Measurements from ENCODE around the gene TJP3.
"Not testable (repeated sequence)": the region's sequence is repeated elsewhere in the genome, so short reads cannot be mapped to it uniquely, and the experiment has no call there.

TJP3 gene

DNA sequence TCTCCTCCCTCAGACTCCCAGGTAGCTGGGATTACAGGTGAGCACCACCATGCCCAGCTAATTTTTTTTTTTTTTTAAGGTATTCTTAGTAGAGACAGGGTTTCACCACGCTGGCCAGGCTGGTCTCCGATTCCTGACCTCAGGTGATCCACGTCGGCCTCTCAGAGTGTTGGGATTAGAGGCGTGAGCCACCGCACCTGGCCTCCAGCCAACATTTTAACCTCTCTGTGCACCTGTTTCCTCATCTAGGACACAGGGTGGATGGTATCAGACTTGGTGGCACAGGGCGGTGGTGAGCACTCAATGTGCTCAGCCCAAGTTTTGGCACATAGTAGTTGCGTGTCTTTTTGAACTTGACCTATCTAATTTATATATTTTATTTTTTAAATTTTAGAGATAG is 40.8 kb downstream of the TJP3 start:
- DNase-seq, result no peak

DNA sequence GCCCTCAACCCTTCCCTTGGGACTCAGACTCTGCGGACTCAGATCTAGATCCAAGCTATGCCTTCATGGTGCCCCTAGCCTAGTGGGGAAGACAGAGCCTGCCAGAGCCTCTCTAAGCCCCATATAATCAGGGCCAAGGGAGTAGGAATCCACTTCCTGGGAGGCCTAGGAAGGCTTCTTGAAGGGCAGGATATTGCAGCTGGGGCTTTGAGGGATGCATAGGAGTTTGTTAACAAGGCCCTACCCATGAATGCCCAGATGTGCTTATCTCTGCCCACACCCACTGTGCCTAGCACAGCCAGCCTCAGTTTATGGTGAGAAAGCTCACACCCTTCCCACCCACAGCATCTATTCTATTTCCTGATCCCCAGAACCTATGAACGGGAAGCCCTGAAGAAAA is 42.0 kb downstream of the TJP3 start:
- no peak for DNase-seq

DNA sequence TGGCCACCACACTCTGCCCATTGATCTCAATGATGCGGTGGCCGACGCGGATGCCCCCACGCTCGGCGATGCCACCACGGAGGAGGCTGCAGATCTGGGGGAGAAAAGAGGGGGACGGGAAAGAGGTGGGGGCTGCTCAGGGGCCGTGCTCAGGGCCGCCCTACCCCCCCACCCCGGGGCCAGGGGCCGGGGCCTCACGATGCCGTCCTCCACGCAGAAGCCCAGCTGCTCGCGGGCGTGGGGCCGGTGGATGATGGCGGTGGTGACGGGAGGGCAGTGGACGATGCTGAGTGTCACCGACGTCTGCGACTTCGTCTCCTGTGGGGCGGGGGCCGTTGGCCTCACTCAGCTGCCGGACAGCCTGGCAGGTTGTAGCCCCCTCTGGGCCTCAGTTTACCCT is 43.1 kb downstream of the TJP3 start:
- DNase-seq, result no peak

DNA sequence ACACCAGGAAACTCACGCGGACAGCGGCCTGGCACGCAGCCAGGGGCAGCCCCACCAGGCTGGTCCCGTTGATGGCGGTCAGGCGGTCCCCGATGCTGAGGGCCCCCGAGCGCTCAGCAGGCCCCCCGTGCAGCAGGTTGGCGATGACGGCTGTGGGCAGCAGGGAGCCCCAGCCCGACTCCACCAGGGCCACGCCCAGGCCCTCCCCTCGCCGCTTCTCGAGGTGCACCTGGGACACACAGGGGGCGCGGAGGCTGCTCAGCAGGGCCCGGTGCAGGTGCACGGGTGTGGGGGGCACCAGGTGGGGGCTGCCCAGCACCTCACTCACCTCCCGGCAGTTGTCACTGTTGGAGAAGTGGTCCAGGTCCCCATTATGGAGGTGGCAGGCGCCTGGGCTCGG is 44.3 kb downstream of the TJP3 start:
- DNase-seq, result no peak

DNA sequence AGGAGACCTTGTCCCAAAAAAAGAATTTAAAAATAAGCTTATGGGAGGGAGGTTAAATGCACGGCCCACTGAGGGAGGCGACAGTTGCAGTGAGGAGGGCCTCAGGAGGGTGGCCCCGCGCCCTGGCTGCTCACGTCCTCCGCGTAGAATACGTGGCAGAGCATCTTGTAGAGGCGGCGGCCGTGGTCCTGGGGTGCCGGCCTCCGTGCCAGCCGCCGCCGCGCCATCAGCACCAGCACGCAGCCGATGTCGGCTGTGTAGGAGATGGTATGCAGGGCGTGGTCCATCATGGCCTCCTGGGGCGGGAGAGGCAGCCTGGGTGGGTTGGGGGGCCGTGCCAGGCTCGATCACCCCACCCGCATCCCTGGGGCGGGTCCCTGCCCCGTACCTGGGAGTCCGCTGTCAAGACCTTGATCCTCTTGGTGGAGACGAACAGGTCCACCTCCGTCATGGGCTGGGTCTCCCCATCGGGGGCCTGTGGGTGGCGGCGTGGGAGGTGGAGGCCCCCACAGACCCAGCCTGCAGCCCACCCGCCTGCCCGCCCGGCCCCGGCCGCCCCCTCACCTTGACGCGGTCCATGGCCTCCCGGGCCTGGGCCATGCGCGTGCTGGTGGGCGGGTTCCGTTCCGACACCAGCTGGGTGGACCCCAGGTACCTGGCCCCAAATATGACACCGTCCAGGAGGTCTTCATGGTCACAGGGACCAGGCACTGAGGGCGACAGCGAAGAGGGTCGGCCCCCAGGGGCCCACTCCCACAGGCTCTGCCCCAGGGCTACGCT is 45.6 kb downstream of the TJP3 start:
- DNase-seq, result no peak

DNA sequence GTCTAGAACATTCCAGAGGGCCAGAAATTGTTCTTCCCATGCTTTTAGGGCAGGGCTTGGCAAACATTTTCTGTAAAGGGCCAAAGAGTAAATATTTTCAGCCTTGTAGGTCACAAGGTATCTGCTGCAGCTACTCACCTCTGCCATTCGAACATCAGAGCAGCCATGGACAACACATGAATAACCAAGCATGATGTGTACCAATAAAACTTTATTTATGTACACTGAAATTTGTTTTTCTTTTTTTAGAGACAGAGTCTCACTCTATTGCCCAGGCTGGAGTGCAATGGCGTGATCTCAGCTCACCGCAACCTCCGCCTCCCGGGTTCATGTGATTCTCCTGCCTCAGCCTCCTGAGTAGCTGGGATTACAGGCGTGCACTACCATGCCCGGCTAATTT is 49.5 kb downstream of the TJP3 start:
- not testable (repeated sequence) for DNase-seq

DNA sequence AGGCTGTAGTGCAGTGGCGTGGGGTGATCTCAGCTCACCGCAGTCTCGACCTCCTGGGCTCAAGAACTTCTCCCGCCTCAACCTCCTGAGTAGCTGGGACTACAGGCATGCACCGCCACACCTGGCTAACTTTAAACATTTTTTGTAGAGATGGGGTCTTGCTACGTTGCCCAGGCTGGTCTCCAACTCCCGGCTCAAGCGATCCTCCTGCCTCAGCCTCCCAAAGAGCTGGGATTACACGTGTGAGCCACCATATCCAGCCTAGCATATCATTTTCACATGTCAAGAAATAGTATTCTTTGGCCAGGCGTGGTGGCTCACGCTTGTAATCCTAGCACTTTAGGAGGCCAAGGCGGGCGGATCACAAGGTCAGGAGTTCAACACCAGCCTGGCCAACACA is 50.1 kb downstream of the TJP3 start:
- DNase-seq, result not testable (repeated sequence)

DNA sequence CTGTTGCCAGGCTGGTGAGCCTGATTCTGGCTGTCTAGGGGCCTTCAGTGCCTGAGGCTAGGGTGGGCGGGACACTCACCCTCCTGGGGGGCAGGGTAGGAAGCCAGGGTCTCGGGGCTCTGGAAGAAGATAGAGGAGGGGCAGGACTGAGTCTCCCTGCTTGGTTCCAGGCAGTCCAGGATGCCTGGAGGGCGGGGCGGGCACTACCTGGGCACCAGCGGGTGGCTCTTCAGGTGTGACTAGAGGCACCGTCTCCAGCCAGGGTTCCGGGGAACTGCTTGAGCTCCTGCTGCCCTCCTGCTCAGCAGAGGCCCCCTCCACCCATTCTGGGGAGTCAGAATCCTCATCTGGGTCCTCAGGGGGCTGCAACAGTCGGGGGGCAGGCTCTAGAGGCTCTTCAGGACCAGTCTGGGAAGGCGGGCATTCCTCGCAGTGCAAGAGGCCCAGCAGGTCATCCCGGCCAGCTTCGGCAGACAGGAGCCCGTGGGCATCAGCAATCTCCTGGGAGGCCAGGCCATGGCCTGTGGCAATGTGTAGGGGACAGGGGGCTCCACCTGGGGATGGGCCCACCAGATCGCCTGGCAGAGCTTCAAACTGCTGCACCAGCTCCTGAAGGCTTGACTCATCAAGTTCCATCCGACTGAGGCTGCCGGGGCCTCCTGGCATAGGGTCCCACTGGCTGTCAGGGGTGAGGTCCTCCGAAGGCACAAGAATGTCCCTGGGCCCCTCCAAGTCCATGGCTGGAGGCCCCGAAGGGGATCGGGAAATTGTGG is 51.5 kb downstream of the TJP3 start:
- no peak for DNase-seq

DNA sequence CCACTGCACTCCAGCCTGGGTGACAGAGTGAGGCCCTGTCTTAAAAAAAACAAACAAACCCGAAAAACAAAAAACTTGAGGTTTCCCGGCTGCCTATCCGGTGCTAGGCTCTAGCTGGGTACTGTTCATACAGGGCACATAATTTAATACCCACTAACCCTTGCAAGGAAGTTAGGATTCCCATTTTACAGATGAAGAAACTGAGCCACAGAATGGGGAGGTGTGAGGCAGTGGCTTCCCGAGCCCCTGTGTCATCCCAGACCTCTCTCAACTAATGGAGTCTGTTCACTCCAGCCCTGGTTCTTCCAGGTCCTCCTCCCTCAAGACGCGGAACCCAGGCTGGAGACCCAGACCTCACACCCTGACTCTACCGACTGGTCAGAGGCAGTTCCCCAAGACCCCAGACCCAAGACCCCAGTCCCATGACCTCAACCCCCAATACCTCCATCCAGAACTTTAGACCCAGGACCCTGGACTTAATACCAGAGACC is 52.7 kb downstream of the TJP3 start:
- DNase-seq, result no peak

DNA sequence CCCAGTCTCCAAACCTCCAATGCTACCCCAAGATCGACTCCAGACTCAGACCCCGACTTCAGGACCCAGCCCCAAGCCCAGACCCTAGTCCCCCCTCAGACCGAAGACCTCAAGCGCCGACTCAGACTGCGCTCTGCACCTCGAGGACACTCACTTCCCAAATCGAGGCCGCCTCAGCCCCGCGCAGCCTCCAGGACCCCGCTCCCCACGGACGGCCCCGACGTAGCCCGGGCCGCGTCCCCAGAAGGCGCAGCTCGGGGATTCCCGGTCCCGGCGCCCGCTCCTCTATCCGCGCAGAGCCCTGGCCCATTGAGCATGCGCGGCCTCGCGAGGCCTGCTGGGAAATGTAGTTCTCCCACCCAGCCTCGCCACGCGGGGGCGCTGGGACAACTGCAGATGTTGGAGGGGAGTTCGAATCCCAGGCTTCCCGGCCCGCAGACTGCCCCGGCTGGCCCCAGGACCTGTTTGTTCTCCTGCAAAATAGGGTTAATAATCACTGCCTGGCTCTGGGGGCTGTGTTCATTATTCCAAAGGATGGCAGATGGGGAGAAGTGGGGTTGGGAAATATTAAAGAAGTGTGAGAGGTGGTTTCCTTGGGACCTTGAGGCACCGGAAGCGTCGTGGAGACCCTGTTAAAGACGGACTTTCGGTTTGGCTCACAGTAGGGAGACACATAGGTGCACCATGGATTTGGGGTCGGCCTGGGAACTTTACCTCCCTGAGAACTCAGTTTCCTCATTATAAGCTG is 53.4 kb downstream of the TJP3 start, which contains the start of gene APBA3:
APBA3 (minus strand) TSS at position 311 of the 748 bp plus-strand sequence. CDS start 1,428 bp downstream, outside the sequence.
- DNase-seq, result peak; percentile 93 to 94

DNA sequence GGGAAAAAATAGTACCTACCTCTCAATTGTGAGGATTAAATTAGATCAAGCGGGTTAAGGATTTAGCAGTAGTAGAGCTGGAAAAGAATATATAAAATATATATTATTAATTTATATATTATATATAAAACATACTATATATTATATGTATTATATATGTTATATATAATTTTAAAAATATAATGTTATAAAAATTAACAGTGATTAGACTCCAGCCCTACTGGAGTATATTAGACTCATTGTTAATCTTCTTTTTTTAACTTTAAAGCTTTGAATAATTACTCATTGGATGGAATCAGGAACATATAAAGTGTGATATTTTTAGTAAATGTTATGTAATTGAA is 53.9 kb downstream of the TJP3 start:
- no peak for DNase-seq

DNA sequence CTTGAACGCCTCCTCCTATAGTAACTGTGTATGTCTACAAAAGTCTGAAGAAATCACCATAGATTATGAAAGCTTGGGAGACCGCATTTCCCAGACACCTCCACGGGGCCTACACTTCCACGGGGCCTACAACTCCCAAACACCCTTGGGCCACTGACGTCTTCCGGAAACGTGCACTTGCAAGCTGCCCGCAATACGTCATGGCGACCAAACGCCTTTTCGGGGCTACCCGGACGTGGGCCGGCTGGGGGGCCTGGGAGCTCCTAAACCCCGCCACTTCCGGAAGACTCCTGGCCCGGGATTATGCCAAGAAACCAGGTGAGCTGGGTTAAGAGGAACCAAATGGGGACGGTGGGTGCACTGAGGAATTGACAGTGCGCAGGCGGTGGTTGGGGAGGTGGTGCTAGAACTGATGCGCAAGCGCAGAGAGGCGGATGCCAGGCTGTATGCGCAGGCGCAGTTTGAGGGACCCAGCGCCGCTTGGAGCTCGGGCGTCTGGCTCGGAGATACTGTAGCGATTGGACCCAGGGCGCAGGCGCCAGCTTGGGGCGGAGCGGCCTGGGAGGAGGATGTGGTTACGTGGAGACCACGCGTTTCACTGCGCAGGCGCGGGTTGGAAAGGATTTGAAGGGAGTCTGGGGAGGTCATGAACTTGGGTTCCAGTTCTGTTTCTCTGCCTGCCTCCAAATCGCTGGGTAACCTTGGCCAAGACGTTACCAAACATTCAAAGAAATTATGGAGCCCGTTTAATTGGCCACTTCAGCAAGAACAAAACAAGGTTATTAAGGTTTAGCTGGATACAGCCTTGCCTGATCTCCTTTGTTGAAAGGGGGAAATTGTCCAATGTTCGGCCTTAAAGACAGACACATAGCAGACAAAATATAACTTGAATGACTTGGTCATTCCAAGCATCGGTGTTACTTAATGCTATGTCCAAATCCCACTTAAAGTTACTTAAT is 54.6 kb downstream of the TJP3 start, which contains the start of gene MRPL54:
MRPL54 (plus strand) TSS at position 182 of the 959 bp plus-strand sequence; CDS start at position 201, 19 bp downstream.
- peak; percentile 97 to 99 for DNase-seq

DNA sequence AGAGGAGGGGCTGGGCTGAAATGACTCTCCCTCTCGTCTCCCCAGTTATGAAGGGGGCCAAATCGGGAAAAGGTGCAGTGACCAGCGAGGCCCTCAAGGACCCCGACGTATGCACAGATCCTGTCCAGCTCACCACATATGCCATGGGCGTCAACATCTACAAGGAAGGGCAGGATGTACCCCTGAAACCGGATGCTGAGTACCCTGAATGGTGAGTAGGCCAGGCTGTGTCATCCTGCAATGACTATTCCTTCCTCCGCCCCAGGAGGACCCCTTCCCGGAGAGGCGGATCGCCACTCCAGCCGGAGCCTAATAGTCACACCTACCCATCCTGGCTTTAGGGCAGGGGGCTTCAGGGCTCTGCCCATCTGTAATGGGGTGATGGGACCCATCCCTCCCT is 56.9 kb downstream of the TJP3 start:
- DNase-seq, result no peak

DNA sequence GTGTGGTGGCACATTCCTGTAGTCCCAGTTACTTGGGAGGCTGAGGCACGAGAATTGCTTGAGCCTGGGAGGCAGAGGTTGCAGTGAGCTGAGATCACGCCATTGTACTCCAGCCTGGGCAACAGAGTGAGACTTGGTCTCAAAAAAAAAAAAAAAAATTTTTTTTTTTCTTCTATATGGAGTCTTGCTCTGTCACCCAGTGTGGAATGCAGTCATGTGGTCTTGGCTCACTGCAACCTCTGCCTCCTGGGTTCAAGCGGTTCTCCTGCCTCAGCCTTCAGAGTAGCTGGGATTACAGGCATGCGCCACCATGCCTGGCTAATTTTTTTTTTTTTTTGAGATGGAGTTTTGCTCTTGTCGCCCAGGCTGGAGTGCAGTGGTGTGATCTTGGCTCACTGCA is 57.6 kb downstream of the TJP3 start:
- not testable (repeated sequence) for DNase-seq

DNA sequence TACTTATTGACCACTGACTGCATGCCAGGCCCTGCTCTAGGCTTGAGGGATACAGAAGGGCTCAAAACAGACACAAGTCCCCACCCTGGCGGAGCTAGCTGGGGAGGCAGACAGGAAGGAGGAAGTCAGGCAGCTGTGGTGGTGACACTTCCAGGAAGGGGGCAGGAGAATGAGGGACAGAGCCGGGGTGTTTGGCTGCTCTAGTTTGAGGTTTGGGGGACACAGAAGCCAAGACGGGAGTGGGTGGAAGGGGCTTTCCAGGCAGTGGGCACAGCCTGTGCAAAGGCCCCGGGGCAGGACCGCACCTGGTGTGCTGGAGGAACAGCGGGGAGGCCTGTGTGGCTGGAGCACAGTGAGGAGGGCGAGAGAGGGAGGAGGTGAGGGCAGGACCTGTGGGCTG is 58.3 kb downstream of the TJP3 start:
- no peak for DNase-seq

DNA sequence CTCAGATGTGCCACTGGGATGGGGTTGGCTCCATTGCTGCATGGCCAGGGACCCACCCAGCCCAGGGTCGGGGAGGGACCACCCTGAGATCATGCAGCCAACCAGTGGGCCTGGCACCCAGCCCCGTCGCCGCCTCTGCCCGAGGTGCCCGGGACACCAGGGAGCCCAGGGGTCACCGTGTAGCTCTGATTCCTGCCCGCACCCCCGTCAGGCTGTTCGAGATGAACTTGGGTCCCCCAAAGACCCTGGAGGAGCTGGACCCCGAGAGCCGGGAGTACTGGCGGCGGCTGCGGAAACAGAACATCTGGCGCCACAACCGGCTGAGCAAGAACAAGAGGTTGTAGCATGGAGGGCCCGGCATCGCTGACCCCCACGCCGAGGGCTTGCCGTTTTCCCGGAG is 58.9 kb downstream of the TJP3 start:
- DNase-seq, result no peak

DNA sequence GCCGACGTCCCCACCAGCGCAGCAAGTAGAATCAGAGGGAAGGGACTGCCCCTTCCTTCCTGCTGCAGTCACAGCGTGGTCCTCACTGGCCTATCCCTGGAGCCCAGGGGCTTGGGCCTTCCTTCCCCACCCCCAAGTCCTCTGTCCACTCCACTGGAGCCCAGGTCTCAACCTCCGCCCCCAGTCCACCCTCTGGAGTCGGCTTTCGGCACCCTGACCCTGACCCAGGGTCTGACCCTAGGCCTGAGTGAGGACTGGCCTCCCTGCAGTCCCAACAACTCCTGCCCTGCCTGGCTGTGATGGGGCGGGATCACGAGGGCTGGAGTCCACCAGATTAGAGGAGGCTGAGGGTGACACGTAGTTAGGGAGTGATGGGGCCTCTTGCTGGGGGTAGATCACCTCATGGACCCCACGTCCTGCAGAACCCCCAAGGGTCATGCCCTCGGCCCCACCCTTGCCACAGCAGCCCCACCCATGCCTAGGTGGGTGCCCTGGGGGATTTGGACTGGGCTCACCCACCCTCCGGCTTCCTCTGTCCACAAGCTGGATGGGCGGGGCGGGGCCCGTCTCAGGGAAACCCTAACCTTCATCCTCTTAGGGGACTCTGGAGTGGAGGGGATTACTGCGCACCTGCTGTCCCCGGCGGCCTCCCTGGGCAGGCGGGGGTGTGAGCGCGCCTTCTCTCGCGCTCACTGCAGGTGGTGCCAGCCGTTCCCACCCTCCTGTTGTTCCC is 60.0 kb downstream of the TJP3 start:
- no peak for DNase-seq

DNA sequence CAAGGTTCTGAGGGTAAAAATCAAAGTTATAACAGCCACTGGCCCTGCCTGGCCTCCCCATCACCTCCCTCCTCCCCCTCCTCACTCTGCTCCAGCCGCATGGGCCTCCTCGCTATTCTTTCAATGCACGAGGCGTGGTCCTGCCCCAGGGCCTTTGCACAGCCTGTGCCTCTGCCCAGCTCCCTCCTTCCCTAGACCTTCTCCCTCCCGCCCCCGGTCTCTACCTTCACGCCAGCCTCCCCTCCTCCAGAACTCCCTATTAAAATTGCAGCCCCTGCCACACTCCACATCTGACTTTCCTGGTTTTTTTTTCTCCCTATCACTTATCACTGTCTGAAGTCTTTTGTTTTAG is 60.5 kb downstream of the TJP3 start:
- DNase-seq, result no peak

DNA sequence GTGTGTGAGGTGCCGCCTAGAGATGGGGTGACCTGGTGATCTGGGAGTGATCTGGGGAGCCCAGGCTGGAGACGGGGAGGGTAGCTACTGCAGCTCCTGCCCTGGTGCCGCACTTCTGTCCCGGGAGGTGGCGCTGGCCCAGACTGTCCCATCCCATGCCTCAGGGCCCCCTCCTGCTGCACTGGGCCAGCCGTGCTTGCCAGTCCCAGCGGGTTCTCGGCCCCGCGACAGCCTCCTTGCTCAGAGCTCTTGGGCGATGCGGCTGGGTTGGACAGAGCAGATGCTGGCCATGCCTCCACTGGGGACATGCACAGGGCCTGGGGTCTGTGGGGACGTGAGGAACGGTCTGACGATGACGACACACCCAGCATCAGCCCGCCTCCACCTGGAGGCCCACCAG is 61.3 kb downstream of the TJP3 start:
- no peak for DNase-seq

DNA sequence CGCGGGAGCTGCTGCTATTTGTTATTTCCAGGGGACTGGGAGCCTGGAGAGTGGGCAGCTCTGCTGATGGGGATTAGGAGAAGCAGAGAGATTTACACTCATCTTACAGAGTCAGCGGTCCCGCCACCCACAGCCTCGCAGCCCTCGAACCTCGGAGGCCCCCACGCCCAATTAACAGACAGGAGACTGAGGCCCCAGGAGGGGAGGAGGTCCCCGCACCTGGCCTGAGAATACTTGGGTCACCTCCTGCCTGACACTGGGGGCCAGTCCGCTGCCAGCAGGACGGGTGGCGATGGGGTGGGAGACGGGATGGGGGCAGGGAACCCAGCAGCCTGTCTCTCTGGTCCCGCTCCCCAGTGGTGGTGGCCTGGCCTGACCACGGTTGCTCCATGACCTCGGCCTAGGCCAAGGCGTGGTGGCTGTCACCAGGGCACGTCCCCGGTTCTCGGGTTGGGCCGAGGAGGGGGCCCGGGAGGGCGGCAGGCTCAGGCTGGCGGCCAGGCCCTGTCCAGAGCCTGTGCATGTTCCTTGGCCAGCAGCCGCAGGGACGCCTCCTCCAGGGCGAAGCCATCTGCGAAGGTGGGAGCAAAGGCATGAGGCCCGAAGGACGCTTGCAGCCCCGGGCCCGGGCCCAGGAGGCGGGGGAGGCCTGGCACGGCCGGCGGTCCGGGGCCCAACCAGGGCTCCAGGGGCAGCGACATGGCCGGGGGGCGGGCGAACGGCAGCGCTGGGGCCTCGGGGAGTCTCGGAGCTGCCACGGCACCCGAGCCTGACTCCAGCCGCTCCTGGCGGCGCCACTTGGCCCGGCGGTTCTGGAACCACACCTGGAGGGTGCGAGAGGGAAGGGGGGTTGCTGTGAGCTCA is 62.2 kb downstream of the TJP3 start:
- no peak for DNase-seq

All from activated CD4-positive, alpha-beta T cell treated with anti-CD3 and anti-CD28 coated beads, Interleukin-2, amount 50 U/mL, for 4 hours (primary cell).